Uterus (tissue), 2 donors: ENCODE results near the gene CCDC158.

ENCODE experiments used
- POLR2A ChIP-seq, 2 donors: fragments of 450-650 bp; IDR thresholded peaks; one replicate each; pipeline ENCODE4 v1.6.1; 2016; ENCODE audit warnings: antibody characterized with exemption in 2 of 2, mild to moderate bottlenecking in 1 of 2, moderate library complexity in 1 of 2
- TF ChIP-seq, protein P1 (sequence below), 4 experiments: fragments of 200-600 bp in 2 of 4; fragments of 450-650 bp in 2 of 4; sonication (generic) in 2 of 4; IDR thresholded peaks; one replicate each; pipeline ENCODE4 v1.5.1; 2016 to 2019; ENCODE audit warnings: antibody characterized with exemption in 4 of 4, mild to moderate bottlenecking in 2 of 4, moderate library complexity in 1 of 4

DNA sequence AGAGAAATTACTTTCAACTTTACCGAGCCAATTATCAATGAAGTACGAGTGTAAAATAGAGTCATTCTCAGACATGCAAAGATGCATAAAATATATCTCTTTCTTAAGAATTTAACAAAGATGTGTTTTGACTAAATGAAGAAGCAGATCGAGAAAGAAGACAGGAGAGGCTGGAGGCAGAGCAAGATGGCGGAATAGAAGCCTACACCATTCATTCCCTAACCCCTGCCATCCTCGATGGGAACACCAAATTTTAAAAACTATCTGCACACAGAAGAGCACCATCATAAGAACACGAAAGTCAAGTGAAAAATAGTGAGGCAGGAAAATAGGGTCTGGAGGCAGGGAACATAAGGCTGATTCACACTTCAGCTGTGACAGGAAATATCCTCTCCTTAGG lies 35.0 kb downstream of the CCDC158 start:
- TF ChIP-seq POLR2A (IDR thresholded peaks at IDR 0.05) = no peak
- TF ChIP-seq, protein P1, sequence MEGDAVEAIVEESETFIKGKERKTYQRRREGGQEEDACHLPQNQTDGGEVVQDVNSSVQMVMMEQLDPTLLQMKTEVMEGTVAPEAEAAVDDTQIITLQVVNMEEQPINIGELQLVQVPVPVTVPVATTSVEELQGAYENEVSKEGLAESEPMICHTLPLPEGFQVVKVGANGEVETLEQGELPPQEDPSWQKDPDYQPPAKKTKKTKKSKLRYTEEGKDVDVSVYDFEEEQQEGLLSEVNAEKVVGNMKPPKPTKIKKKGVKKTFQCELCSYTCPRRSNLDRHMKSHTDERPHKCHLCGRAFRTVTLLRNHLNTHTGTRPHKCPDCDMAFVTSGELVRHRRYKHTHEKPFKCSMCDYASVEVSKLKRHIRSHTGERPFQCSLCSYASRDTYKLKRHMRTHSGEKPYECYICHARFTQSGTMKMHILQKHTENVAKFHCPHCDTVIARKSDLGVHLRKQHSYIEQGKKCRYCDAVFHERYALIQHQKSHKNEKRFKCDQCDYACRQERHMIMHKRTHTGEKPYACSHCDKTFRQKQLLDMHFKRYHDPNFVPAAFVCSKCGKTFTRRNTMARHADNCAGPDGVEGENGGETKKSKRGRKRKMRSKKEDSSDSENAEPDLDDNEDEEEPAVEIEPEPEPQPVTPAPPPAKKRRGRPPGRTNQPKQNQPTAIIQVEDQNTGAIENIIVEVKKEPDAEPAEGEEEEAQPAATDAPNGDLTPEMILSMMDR (IDR thresholded peaks at IDR 0.05) = no peak
